Osteoblast (primary cell): ENCODE measurements around the gene DOCK1. TPM values are rescaled to one million over a fixed set of nuclear protein-coding genes. Genes with fewer than 3 reads are reported as not detected.

Experiments used
- DNase-seq: peaks from one replicate; pipeline ENCODE4 v3.0.0; 2011; ENCODE audit warnings: low spot score, mixed read lengths; ENCODE audit not compliant: insufficient read length; ENCODE audit errors: missing footprints
- H2AFZ ChIP-seq: 2 replicates; pipeline ENCODE4 v1.6.0; 2011; ENCODE audit warnings: mild to moderate bottlenecking, low read length
- H3K27ac ChIP-seq: 2 replicates; pipeline ENCODE4 v1.5.1; 2011; ENCODE audit warnings: mild to moderate bottlenecking, low read depth, low read length, moderate library complexity
- H3K27me3 ChIP-seq: 2 replicates; pipeline ENCODE4 v1.6.0; 2012; ENCODE audit warnings: mild to moderate bottlenecking, control low read depth, inconsistent platforms, low read length, moderate library complexity; ENCODE audit not compliant: insufficient read depth
- H3K36me3 ChIP-seq: 2 replicates; pipeline ENCODE4 v1.5.1; 2011; ENCODE audit warnings: mild to moderate bottlenecking, low read length, control low read depth, moderate library complexity; ENCODE audit not compliant: insufficient read depth
- H3K4me1 ChIP-seq: 2 replicates; pipeline ENCODE4 v1.5.1; 2011; ENCODE audit warnings: mild to moderate bottlenecking, low read length, control low read depth, moderate library complexity; ENCODE audit not compliant: insufficient read depth
- H3K4me2 ChIP-seq: 2 replicates; pipeline ENCODE4 v1.6.0; 2011; ENCODE audit warnings: mild to moderate bottlenecking, low read length; ENCODE audit not compliant: insufficient read depth
- H3K4me3 ChIP-seq: fragments of 200-600 bp; sonication (generic); 3 replicates; pipeline ENCODE4 v1.5.1; 2012; ENCODE audit warnings: mild to moderate bottlenecking, low read length, inconsistent platforms; ENCODE audit not compliant: insufficient read depth
- H3K79me2 ChIP-seq: 2 replicates; pipeline ENCODE4 v1.6.0; 2012; ENCODE audit warnings: mild to moderate bottlenecking, low read length, control low read depth, inconsistent platforms; ENCODE audit not compliant: insufficient read depth
- H3K9me3 ChIP-seq: 2 replicates; pipeline ENCODE4 v1.5.1; 2011; ENCODE audit warnings: low read depth, low read length, control low read depth
- H4K20me1 ChIP-seq: 2 replicates; pipeline ENCODE4 v1.6.0; 2012; ENCODE audit warnings: mild to moderate bottlenecking, low read length, control low read depth; ENCODE audit not compliant: insufficient read depth
- CTCF ChIP-seq: IDR thresholded peaks from 2 replicates; pipeline ENCODE4 v1.5.1; 2011; ENCODE audit warnings: mild to moderate bottlenecking, low read depth, low read length, moderate library complexity; ENCODE audit errors: extremely low read depth
- total RNA-seq: library from RNA; depleted of rRNA; stranded (reverse); fragments of >200 nt; gene quantifications from 2 replicates; pipeline ENCODE4 v1.2.3, GENCODE V29; 2012

DOCK1 gene
- total RNA-seq, 1 donor, result 80.3 TPM

DNA sequence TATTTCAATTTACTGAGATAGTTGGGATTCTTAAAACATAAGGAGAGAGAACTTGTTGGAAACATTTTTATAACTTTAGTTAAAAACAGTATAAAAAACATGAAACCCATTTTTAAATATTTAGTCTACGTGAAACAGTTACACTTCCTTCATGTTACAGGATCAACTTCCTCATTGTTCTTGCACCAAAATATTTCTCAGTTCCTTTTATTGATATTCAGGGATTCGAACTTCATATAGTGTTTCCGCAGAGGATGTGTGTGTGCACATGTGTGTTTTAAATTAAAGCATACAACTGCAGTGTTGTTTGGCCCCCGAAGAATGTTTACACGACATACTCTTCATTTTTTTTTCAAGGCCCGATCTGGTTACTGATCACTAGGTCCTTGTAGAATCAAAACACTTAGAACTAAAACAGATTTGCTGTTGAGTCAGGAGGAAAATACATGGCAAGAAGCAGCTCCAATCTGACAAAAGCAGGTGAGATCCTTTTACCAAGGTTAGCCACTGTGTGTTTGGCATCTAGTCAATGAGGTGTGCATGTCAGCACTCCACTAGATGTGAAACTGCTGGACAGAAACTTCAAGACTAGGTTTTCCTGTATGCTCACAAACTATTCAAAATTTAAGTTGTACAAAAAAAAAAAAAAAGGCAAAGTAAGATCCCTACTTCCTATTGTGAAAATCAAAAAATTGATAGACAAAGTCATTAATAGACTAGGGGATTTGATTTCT, 230.8 kb downstream of the DOCK1 start:
- no peak for DNase-seq
- Histone ChIP-seq H3K4me2 (no peak overlapping the region), H3K27ac (no peak overlapping the region), H3K79me2 (no peaks in the 10 kb centered on the region), H3K4me1 (peaks cover 3% of the 10 kb centered on the region), H3K27me3 (no peaks in the 10 kb centered on the region), H3K4me3 (no peak overlapping the region), H3K36me3 (peaks cover 6% of the 10 kb centered on the region), H3K9me3 (no peaks in the 10 kb centered on the region), H2AFZ (no peak overlapping the region), H4K20me1 (peaks cover 10% of the 10 kb centered on the region)
- TF ChIP-seq CTCF, result no peak

GRCh38 chr10:127137391-127137790, 232.2 kb downstream of the DOCK1 start:
- no peak for DNase-seq
- Histone ChIP-seq H3K4me3 (no peak overlapping the region), H3K4me2 (no peak overlapping the region), H3K79me2 (no peaks in the 10 kb centered on the region), H3K27ac (no peak overlapping the region), H3K36me3 (peaks cover 6% of the 10 kb centered on the region), H2AFZ (no peak overlapping the region), H3K4me1 (peaks cover 3% of the 10 kb centered on the region), H4K20me1 (peaks cover 10% of the 10 kb centered on the region), H3K9me3 (no peaks in the 10 kb centered on the region), H3K27me3 (no peaks in the 10 kb centered on the region)
- no peak for TF ChIP-seq CTCF

GRCh38 chr10:127142136-127142535, 236.9 kb downstream of the DOCK1 start:
- Histone ChIP-seq H3K27ac (no peak overlapping the region), H2AFZ (no peak overlapping the region), H3K4me3 (no peak overlapping the region), H3K27me3 (no peaks in the 10 kb centered on the region), H3K79me2 (no peaks in the 10 kb centered on the region), H4K20me1 (peaks cover 7% of the 10 kb centered on the region), H3K9me3 (no peaks in the 10 kb centered on the region), H3K4me2 (no peak overlapping the region), H3K36me3 (no peaks in the 10 kb centered on the region), H3K4me1 (peaks cover 8% of the 10 kb centered on the region)
- no peak for DNase-seq
- TF ChIP-seq CTCF, result no peak

GRCh38 chr10:127142856-127143255, 237.6 kb downstream of the DOCK1 start:
- Histone ChIP-seq H3K4me3 (no peak overlapping the region), H3K4me1 (peaks cover 15% of the 10 kb centered on the region), H3K27me3 (no peaks in the 10 kb centered on the region), H3K79me2 (no peaks in the 10 kb centered on the region), H3K27ac (no peak overlapping the region), H3K9me3 (no peaks in the 10 kb centered on the region), H2AFZ (no peak overlapping the region), H4K20me1 (peaks cover 7% of the 10 kb centered on the region), H3K36me3 (no peaks in the 10 kb centered on the region), H3K4me2 (no peak overlapping the region)
- no peak for DNase-seq
- TF ChIP-seq CTCF, result no peak
